Measurements from ENCODE around the gene NAALADL2.
"Not testable (repeated sequence)": the region's sequence is repeated elsewhere in the genome, so short reads cannot be mapped to it uniquely, and the experiment has no call there.

NAALADL2 gene

GRCh38 chr3:175270198-175270837, 411.2 kb downstream of the NAALADL2 start:
- Mint-ChIP-seq H3K4me1 (no peaks in the 10 kb centered on the region), H3K27ac (peak overlapping the region in 1 of 3 experiments; percentile 34), H3K9me3 (no peaks in the 10 kb centered on the region), H3K27me3 (ENCODE audit: low read depth) (no peaks in the 10 kb centered on the region), H3K36me3 (ENCODE audit: low read depth) (no peaks in the 10 kb centered on the region), H3K4me3 (no peak overlapping the region)
- no peak for TF ChIP-seq CTCF (IDR thresholded peaks at IDR 0.05; ENCODE audit: unreplicated experiment in 3 of 3)

- Mint-ChIP-seq H3K36me3 (ENCODE audit: low read depth) (no peaks in the 10 kb centered on the region), H3K4me3 (no peak overlapping the region), H3K27me3 (ENCODE audit: low read depth) (no peaks in the 10 kb centered on the region), H3K9me3 (no peaks in the 10 kb centered on the region), H3K4me1 (no peaks in the 10 kb centered on the region), H3K27ac (peak overlapping the region in 1 of 3 experiments; percentile 34)
- no peak for TF ChIP-seq CTCF (IDR thresholded peaks at IDR 0.05; ENCODE audit: unreplicated experiment in 3 of 3)
Measured at GRCh38 chr3:175270866-175271265, 411.7 kb downstream of the NAALADL2 start.

- H3K9me3 Mint-ChIP-seq; H3K4me1 Mint-ChIP-seq; H3K27me3 Mint-ChIP-seq (ENCODE audit: low read depth); H3K4me3 Mint-ChIP-seq; H3K27ac Mint-ChIP-seq; H3K36me3 Mint-ChIP-seq (ENCODE audit: low read depth): not testable (repeated sequence)
Measured at GRCh38 chr3:175271465-175271864, 412.3 kb downstream of the NAALADL2 start.

GRCh38 chr3:175272392-175272791, 413.3 kb downstream of the NAALADL2 start:
- TF ChIP-seq CTCF (IDR thresholded peaks at IDR 0.05; ENCODE audit: unreplicated experiment in 3 of 3), result no peak

GRCh38 chr3:175273573-175273972, 414.4 kb downstream of the NAALADL2 start:
- TF ChIP-seq CTCF (IDR thresholded peaks at IDR 0.05; ENCODE audit: unreplicated experiment in 3 of 3), result no peak
- Mint-ChIP-seq H3K4me1 (peaks cover 3% of the 10 kb centered on the region), H3K9me3 (no peaks in the 10 kb centered on the region), H3K4me3 (no peak overlapping the region), H3K27ac (no peak overlapping the region), H3K36me3 (ENCODE audit: low read depth) (no peaks in the 10 kb centered on the region), H3K27me3 (ENCODE audit: low read depth) (no peaks in the 10 kb centered on the region)

More at GRCh38 chr3:175272392-175272791, 413.3 kb downstream of the NAALADL2 start:
- no peak overlapping the region for H3K27ac Mint-ChIP-seq
- H3K36me3 Mint-ChIP-seq (ENCODE audit: low read depth), result no peaks in the 10 kb centered on the region
- H3K27me3 Mint-ChIP-seq (ENCODE audit: low read depth), result no peaks in the 10 kb centered on the region
- no peaks in the 10 kb centered on the region for H3K4me1 Mint-ChIP-seq
- H3K4me3 Mint-ChIP-seq, result no peak overlapping the region
- no peaks in the 10 kb centered on the region for H3K9me3 Mint-ChIP-seq

- no peak for TF ChIP-seq CTCF (IDR thresholded peaks at IDR 0.05; ENCODE audit: unreplicated experiment in 3 of 3)
- no peaks in the 10 kb centered on the region for H3K36me3 Mint-ChIP-seq (ENCODE audit: low read depth)
- no peak overlapping the region for H3K4me3 Mint-ChIP-seq
- H3K27ac Mint-ChIP-seq, result no peak overlapping the region
- H3K27me3 Mint-ChIP-seq (ENCODE audit: low read depth), result no peaks in the 10 kb centered on the region
- no peaks in the 10 kb centered on the region for H3K9me3 Mint-ChIP-seq
- H3K4me1 Mint-ChIP-seq, result peaks cover 7% of the 10 kb centered on the region
Measured at GRCh38 chr3:175274056-175274455, 414.9 kb downstream of the NAALADL2 start.
